Measurements from ENCODE around the gene DNAJA3. TPM values are rescaled to one million over a fixed set of nuclear protein-coding genes. Genes with fewer than 3 reads are reported as not detected.

DNAJA3 gene
- total RNA-seq, 1 experiment from 2014 or later, result 56.2 TPM

GRCh38 chr16:4391631-4392381 lies 33.9 kb upstream of the DNAJA3 start:
- Mint-ChIP-seq H3K4me3 (peak overlapping the region in 1 of 2 experiments; percentile 56; a peak in 2 of 5 replicates), H3K27me3 (ENCODE audit: low read depth) (no peaks in the 10 kb centered on the region), H3K4me1 (peaks cover 41 to 50% of the 10 kb centered on the region in 2 experiments), H3K27ac (peak overlapping the region; percentile 88 to 94 (median 92); a peak in 6 of 7 replicates), H3K36me3 (ENCODE audit: insufficient read depth in 1 of 3, low read depth in 3 of 3) (peaks cover 4 to 6% (median 5%) of the 10 kb centered on the region in 3 experiments; a peak in 3 of 7 replicates), H3K9me3 (no peaks in the 10 kb centered on the region)
- TF ChIP-seq CTCF (conservative IDR thresholded peaks at IDR 0.05), result no peak
- Histone ChIP-seq H2BK15ac (ENCODE audit: low read depth, low read length) (no peak overlapping the region), H4K20me1 (ENCODE audit: control insufficient read depth, insufficient read depth, insufficient read length) (no peaks in the 10 kb centered on the region), H3K14ac (ENCODE audit: insufficient read depth, low read length) (peak overlapping the region; percentile 78; the same call in 1 of the 2 replicates), H3K9ac (ENCODE audit: extremely low read depth, insufficient read length, low read length) (no peak overlapping the region), H3K27ac (ENCODE audit: insufficient read length, low read depth, low read length) (peak overlapping the region; percentile 83), H3K4ac (ENCODE audit: low read depth, low read length) (peak overlapping the region; percentile 9; the same call in 1 of the 2 replicates), H3K79me1 (ENCODE audit: insufficient read depth, low read depth, low read length, poor library complexity, severe bottlenecking) (no peaks in the 10 kb centered on the region), H2AK5ac (ENCODE audit: insufficient read length, low read length) (no peak overlapping the region), H3K79me2 (ENCODE audit: insufficient read depth, low read length) (no peaks in the 10 kb centered on the region), H3K27me3 (ENCODE audit: insufficient read depth, low read length) (no peaks in the 10 kb centered on the region), H3K23me2 (ENCODE audit: insufficient read length, low read depth, low read length, poor library complexity, severe bottlenecking) (no peaks in the 10 kb centered on the region), H3K56ac (ENCODE audit: insufficient read length, low read depth, low read length) (no peak overlapping the region), H2BK5ac (ENCODE audit: insufficient read length, low read length) (no peak overlapping the region), H3T11ph (ENCODE audit: low read length) (no peak overlapping the region), H4K8ac (replicated peaks; ENCODE audit: insufficient read length, low read depth, low read length) (no peak overlapping the region), H4K91ac (ENCODE audit: insufficient read length, low read depth, low read length) (peak overlapping the region; percentile 88), H3K4me2 (ENCODE audit: insufficient read depth, insufficient read length, low read length) (no peak overlapping the region), H4K5ac (ENCODE audit: insufficient read length, low read depth, low read length) (no peak overlapping the region), H2BK20ac (ENCODE audit: low read depth, low read length, poor library complexity, severe bottlenecking) (no peak overlapping the region), H2BK12ac (ENCODE audit: insufficient read length, low read depth, low read length) (peak overlapping the region; percentile 69), H2BK120ac (ENCODE audit: low read depth, low read length, poor library complexity, severe bottlenecking) (no peak overlapping the region), H3K23ac (ENCODE audit: insufficient read length, low read depth, low read length) (no peak overlapping the region), H3K4me1 (ENCODE audit: insufficient read depth, low read length) (peaks cover 5% of the 10 kb centered on the region; the same call in 1 of the 2 replicates), H3K9me3 (ENCODE audit: control insufficient read depth, low read depth, low read length) (no peaks in the 10 kb centered on the region), H3K18ac (ENCODE audit: insufficient read length, low read depth, low read length) (peak overlapping the region; percentile 89), H2AFZ (ENCODE audit: low read length) (no peak overlapping the region)
- no CpG with 5 or more reads among the region's 22 CpGs for WGBS (ENCODE audit: extremely low coverage, insufficient read length, low lambda C conversion rate)
- peak; percentile 82 for DNase-seq

Measured in H9 (cell line).